Bronchial epithelial cell (primary cell): ENCODE data around the gene PML. TPM values are rescaled to one million over a fixed set of nuclear protein-coding genes. Genes with fewer than 3 reads are reported as not detected.
"Not testable (repeated sequence)": the region's sequence is repeated elsewhere in the genome, so short reads cannot be mapped to it uniquely, and the experiment has no call there.

ENCODE experiments used
- DNase-seq: peaks from one replicate; pipeline ENCODE4 v3.0.0-alpha.2; 2010; ENCODE audit warnings: low read depth
- FAIRE-seq: peaks from 2 replicates; lab custom pipeline; 2011; peaks lifted over from hg19 to GRCh38; lab: Jason Lieb, UNC
- H3K27me3 ChIP-seq: 2 replicates; pipeline ENCODE4 v1.5.1; 2011; ENCODE audit warnings: low read length; ENCODE audit not compliant: control insufficient read depth, insufficient read depth
- H3K36me3 ChIP-seq: 2 replicates; pipeline ENCODE4 v1.5.1; 2011; ENCODE audit warnings: low read length; ENCODE audit not compliant: control insufficient read depth, insufficient read depth
- H3K4me3 ChIP-seq: 2 replicates; pipeline ENCODE4 v1.5.1; 2011; ENCODE audit warnings: mild to moderate bottlenecking, low read depth, low read length, control low read depth
- CTCF ChIP-seq: IDR thresholded peaks from 2 replicates; pipeline ENCODE4 v1.5.1; 2011; ENCODE audit warnings: mild to moderate bottlenecking, moderate library complexity, low read length, control low read depth, inconsistent platforms; ENCODE audit not compliant: insufficient read depth, severe bottlenecking
- total RNA-seq: library from RNA; depleted of rRNA; stranded (reverse); fragments of >200 nt; gene quantifications from 2 replicates; pipeline ENCODE4 v1.2.1, GENCODE V29; 2014

The PML gene
- total RNA-seq, 1 donor from 2014 or later, result 7.6 TPM

- no peak for TF ChIP-seq CTCF
- DNase-seq (peak; percentile 78), FAIRE-seq (no peak)
- Histone ChIP-seq H3K36me3 (no peaks in the 10 kb centered on the region), H3K27me3 (no peaks in the 10 kb centered on the region), H3K4me3 (no peak overlapping the region)
Measured at GRCh38 chr15:73956743-73957135, 37.8 kb upstream of the PML start.

DNA sequence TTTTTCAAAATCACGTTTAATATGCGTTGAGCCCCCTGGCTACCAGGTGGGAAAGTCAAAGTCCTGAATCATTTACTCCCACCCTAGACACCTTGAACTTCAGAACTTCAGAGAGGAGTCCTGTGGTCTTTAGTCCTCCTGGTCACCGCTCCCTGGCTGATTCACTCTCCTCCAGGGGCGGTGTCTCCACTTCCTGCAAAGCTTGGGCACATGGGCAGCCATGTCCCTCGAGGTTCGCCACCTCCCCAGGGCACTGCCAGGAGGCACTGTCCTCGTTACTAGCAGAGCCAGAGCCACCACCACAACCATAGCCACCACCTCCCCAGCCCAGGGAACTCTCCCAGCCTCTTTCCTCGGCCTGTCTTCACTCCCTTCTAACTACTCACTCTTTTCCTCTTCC, 37.2 kb upstream of the PML start:
- H3K4me3 ChIP-seq, result no peak overlapping the region
- FAIRE-seq (no peak), DNase-seq (no peak)
- no peaks in the 10 kb centered on the region for H3K27me3 ChIP-seq
- TF ChIP-seq CTCF, result no peak
- no peaks in the 10 kb centered on the region for H3K36me3 ChIP-seq

DNA sequence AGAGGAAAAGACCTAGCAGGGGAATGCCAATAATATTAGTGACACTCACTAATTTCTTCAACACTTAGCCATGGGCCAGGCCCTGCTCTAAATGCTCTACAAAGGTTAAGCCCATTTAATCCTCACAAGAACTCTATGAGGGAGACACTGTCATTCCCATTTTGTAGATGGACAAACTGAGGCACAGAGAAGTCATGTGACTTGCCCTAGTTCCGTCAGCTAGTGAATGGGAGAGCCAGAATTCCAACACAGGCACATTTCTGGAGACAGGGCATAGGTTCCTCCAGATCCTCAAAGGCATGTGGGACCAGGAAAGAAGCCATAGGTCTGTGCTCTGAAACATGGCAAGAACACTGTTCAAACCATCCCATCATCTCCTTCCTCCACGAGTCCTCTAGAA, 36.7 kb upstream of the PML start:
- Histone ChIP-seq H3K36me3 (no peaks in the 10 kb centered on the region), H3K4me3 (no peak overlapping the region), H3K27me3 (no peaks in the 10 kb centered on the region)
- DNase-seq (no peak), FAIRE-seq (no peak)
- TF ChIP-seq CTCF, result no peak

DNA sequence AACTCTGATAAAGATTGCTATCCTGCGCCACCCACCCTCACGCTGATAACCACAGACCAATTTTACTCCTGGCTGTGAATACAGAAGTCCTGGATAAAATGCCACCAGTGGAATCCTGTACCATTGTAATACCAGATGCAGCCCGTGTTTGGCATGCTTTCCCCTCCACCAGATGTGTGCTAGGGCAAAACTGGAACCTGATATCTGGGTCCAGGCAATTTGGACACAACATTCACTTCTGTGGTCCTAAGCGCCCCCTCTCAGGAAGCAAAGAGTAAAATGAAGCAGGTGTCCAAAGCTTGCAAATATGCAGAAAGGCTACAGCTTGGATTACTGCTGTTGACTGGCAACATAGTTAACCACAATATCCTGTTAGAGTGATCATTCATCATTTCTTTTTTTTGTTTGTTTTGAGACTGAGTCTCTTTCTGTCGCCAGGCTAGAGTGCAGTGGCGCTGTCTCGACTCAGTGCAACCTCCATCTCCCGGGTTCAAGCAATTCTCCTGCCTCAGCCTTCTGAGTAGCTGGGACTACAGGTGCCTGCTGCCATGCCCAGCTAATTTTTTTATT, 35.4 kb upstream of the PML start:
- DNase-seq (peak; percentile 40), FAIRE-seq (no peak)
- no peak overlapping the region for H3K4me3 ChIP-seq
- no peak for TF ChIP-seq CTCF
- no peaks in the 10 kb centered on the region for H3K36me3 ChIP-seq
- H3K27me3 ChIP-seq, result no peaks in the 10 kb centered on the region

DNA sequence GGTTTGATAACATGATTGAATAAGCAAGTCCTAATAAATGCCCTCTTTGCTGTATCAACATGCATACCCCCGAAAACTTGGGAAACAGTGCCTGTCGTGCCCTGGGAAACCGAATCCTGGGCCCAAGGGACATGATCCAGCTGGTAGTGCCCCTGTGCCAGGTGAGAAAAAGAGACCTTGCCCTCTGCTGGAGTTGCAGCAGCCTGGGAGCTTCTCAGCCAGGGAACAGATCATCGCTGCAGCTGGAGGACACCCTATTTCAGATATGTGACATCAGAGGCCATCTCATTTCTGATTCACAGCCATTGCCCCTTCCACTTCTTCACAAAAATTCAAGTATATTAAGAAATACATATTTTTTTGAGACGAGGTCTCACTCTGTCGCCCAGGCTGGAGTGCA, 34.7 kb upstream of the PML start:
- Histone ChIP-seq H3K4me3 (no peak overlapping the region), H3K36me3 (no peaks in the 10 kb centered on the region), H3K27me3 (no peaks in the 10 kb centered on the region)
- DNase-seq (no peak), FAIRE-seq (no peak)
- TF ChIP-seq CTCF, result no peak

DNA sequence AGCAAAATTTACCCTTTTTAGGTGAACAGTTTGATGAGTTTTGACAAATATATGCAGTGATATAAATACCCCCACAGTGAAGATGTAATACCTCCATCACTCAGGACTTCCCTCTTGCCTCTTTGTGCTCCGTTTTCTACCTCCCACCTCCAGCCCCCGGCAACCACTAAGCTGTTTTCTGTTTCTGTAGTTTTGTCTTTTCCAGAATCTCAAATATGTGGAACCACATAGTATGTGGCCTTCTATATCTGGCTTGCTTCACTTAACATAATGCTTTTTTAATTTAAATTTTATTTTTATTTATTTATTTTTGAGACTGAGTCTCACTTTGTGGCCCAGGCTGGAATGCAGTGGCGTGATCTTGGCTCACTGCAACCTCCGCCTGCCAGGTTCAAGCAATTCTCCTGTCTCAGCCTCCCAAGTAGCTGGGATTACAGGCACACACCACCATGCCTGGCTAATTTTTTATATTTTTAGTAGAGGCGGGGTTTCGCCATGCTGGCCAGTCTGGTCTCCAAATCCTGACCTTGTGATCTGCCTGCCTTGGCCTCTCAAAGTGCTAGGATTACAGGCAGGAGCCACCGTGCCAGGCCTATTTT, 33.9 kb upstream of the PML start:
- H3K36me3 ChIP-seq, DNase-seq, H3K4me3 ChIP-seq, FAIRE-seq, H3K27me3 ChIP-seq: not testable (repeated sequence)
